GM12873 (cell line): ENCODE data around the gene GPR63.

Source experiments
- TF ChIP-seq, protein P1 (sequence below): IDR thresholded peaks from 2 replicates; pipeline ENCODE4 v1.5.1; 2012; ENCODE audit warnings: low read depth, mild to moderate bottlenecking, moderate library complexity, low read length, control low read depth; ENCODE audit not compliant: insufficient read depth; ENCODE audit errors: missing control alignments

Gene GPR63

DNA sequence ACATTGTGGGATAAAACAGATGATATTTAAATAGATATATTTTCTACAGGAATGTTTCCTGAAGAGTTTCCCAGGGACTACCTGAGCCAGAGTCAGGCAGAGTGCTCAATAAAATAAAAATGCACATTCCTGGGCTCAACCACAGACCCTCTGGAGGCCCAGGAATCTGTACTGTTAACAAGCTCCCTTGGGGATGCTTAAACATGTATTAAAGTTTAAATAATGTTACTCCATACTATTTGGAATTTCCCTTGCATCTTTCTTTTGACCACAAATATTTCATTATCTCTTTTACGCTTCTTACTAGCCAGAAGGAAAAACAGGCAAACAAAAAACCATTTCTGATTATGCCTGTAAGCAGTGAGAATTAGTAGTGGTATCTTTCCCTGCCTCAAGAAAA, 42.3 kb downstream of the GPR63 start:
- TF ChIP-seq, protein P1, sequence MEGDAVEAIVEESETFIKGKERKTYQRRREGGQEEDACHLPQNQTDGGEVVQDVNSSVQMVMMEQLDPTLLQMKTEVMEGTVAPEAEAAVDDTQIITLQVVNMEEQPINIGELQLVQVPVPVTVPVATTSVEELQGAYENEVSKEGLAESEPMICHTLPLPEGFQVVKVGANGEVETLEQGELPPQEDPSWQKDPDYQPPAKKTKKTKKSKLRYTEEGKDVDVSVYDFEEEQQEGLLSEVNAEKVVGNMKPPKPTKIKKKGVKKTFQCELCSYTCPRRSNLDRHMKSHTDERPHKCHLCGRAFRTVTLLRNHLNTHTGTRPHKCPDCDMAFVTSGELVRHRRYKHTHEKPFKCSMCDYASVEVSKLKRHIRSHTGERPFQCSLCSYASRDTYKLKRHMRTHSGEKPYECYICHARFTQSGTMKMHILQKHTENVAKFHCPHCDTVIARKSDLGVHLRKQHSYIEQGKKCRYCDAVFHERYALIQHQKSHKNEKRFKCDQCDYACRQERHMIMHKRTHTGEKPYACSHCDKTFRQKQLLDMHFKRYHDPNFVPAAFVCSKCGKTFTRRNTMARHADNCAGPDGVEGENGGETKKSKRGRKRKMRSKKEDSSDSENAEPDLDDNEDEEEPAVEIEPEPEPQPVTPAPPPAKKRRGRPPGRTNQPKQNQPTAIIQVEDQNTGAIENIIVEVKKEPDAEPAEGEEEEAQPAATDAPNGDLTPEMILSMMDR = no peak

DNA sequence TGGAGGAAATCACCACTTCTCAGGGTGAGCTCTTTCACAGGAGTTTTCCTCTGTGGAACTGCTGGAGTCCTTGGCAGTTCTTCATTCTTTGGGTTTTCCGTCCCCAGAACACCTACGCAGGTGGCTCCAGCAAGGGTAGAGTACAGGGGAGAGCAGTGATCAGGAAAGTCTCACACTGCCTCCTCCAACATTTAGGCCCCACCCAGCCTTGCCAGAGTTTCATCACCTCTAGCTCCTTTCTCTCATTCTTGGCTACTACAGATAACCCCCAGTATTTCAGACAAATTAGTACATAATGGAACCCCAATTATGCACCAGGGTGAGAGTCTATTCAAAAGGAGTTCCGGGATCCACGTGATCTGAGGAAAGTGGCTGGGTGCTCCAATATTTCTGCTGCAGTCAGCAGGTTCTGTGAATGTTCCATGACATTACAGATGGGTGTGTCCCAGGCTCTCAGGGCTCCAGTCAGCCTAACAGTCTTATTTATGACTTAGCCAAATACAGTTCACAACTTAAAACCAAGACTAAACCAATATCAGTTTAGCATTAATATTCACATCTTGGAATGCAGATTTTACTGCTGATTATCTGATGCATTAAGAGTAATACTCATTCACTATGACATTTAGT, 44.6 kb downstream of the GPR63 start:
- TF ChIP-seq, protein P1 = no peak

DNA sequence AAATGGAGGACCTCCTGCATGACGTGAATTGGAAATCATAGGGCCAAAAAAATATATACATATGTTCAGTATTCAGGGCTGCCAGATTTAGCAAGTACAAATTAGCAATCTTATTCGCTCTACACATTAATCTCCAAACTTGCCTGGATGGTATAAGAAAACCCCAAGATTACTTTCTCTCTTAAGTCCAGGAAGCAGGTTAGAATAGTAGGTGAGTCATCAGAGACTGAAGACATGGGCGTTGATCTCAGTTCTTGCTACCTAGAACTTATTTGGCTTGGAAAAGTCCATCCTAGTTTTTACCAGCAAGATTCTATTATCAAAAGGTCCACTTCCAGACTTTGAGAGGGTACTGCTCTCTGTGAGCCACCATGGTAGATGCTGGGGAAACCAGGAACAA, 47.4 kb downstream of the GPR63 start:
- TF ChIP-seq, protein P1 = no peak

DNA sequence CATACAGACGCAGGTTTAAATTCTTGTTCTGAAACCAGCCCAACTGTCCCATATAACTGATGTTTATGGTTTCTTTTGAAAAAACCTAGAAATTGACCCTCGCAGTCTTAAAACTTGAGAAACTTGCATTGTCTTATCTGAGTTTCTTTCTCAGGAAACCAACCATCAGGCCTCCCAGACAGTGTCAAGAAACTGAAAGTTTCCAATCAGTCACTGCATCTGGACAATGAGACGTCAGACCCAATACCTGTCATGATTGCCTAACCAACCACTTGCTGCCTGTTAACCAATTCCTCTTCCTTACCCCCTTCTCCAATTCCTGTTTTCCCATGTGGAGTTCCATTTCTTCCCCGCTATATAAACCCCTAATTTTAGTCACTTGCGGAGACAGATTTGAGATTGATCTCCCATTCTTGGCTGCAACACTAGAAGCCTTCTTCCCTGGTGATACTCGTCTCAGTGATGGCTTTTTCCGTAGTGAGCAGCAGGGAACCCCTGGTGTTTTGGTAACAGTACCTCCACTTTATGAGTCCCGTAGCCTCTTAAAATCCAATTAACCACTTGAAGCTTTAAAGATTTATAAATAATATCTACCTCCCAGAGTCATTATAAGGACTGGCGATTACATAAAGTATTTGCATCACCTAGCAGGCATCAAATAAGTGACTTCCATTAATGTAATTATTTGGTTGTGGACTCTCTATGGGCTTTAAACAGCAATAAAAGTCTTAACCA, 49.3 kb downstream of the GPR63 start:
- TF ChIP-seq, protein P1 = no peak

DNA sequence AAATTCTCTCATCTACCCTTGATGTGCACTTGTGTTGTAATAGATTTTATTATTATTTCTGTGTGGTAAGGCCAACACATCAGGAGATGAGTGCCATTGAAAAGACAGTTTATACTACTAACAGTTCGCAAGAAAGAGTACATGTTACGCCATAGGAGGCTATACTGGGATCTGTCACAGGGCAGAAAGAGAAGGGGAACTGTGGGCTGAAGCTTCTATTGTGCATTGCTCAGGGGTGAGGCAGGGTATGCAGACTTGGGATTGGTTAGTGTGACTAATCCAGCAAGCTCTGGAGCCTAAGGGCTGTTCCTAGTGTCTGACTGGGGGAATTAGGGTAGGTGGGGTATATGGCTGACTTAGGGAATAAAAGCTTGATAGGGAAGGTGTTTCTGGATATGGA, 50.9 kb downstream of the GPR63 start:
- TF ChIP-seq, protein P1 = no peak

DNA sequence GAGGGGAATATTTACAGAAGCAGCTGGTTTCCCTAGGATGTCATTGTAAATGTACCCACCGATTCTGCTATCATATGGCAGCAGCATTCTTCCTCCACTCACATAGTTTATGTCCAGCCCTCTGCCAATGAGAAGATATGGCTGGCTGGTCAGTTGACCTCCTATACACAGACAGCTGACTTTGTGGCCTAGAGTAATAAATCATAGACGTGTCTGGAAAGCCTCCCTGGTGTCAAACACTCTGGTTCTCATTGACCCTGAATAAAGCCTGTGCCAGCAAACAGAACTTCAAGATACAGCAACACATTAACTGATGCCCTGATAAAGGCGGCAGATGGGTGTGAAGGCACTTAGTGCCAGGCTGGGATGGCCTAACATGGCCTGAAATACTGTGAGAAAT, 52.6 kb downstream of the GPR63 start:
- TF ChIP-seq, protein P1 = no peak

DNA sequence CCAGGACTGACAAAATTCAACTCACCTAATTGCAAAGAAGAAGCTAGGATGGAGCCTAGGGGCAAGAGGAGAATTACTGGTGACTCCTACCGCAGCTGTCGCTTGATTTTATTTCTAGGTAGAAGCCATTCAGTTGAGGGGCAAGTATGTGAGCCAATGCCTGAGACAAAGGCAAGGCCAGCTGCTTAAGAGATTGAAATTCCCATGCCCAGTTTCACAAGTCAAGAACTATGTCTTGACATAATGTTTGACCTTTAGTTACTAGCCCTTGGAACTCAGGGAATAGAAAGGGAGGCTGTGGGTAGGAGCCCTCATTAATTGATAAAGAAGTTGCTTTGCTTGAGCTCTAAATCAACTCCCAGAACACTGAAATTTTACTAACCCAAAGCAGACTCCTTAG, 54.0 kb downstream of the GPR63 start:
- TF ChIP-seq, protein P1 = no peak
